HUES6 (cell line): Measurements from ENCODE around the gene PARP1.

ENCODE experiments used
- H3K27ac ChIP-seq: 2 replicates; pipeline ENCODE4 v1.7.0; 2013; ENCODE audit warnings: low read depth, mild to moderate bottlenecking, low read length, inconsistent platforms
- H3K27me3 ChIP-seq: 2 replicates; pipeline ENCODE4 v1.6.1; 2013; ENCODE audit warnings: low read length; ENCODE audit not compliant: control insufficient read depth, insufficient read depth
- H3K36me3 ChIP-seq: 2 replicates; pipeline ENCODE4 v1.6.1; 2013; ENCODE audit warnings: low read length; ENCODE audit not compliant: control insufficient read depth, insufficient read depth
- H3K4me1 ChIP-seq: 2 replicates; pipeline ENCODE4 v1.6.1; 2013; ENCODE audit warnings: low read length; ENCODE audit not compliant: control insufficient read depth, insufficient read depth
- H3K4me3 ChIP-seq: 2 replicates; pipeline ENCODE4 v1.5.1; 2013; ENCODE audit warnings: low read depth, low read length
- H3K9ac ChIP-seq: one replicate; pipeline ENCODE4 v1.6.1; 2013; ENCODE audit warnings: mild to moderate bottlenecking, low read length
- H3K9me3 ChIP-seq: 2 replicates; pipeline ENCODE4 v1.6.1; 2013; ENCODE audit warnings: low read depth, low read length; ENCODE audit not compliant: control insufficient read depth, insufficient read depth

The PARP1 gene

DNA sequence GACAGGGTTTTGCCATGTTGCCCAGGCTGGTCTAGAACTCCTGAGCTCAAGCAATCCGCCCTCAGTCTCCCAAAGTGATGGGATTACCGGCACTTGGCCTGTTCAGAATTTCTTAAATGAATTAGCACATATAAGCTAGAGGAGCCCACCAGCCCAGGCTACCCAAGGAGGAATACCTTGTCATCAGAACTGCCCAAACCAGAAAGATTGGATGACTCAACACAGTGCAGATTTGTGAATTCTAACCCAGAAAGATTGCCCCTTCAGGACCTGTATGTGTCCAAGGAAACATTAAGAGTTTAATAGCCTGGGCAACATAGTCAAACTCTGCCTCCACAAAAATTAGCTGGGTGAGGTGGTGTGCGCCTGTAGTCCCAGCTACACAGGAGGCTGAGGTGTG lies 84.9 kb downstream of the PARP1 start:
- no peak overlapping the region for H3K27ac ChIP-seq
- H3K9ac ChIP-seq, result no peak overlapping the region
- no peak overlapping the region for H3K4me3 ChIP-seq
- no peaks in the 10 kb centered on the region for H3K4me1 ChIP-seq
- H3K27me3 ChIP-seq, result no peaks in the 10 kb centered on the region
- no peaks in the 10 kb centered on the region for H3K9me3 ChIP-seq
- H3K36me3 ChIP-seq, result no peaks in the 10 kb centered on the region

DNA sequence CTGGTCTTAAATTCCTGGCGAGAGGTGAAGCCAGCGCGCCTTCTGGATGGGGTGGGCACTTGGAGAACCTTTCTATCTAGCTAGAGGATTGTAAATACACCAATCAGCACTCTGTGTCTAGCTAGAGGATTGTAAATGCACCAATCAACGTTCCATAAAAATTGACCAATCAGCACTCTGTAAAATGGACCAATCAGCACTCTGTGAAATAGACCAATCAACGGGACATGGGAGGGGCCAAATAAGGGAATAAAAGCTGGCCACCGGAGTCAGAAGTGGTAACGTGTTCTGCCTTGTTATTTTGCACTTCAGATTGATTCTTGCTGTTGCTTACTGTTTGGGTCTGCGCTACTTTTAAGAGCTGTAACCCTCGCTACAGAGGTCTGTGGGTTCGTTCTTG lies 87.0 kb downstream of the PARP1 start:
- Histone ChIP-seq H3K27me3 (no peaks in the 10 kb centered on the region), H3K36me3 (no peaks in the 10 kb centered on the region), H3K9ac (no peak overlapping the region), H3K4me1 (no peaks in the 10 kb centered on the region), H3K4me3 (no peak overlapping the region), H3K9me3 (no peaks in the 10 kb centered on the region), H3K27ac (no peak overlapping the region)

DNA sequence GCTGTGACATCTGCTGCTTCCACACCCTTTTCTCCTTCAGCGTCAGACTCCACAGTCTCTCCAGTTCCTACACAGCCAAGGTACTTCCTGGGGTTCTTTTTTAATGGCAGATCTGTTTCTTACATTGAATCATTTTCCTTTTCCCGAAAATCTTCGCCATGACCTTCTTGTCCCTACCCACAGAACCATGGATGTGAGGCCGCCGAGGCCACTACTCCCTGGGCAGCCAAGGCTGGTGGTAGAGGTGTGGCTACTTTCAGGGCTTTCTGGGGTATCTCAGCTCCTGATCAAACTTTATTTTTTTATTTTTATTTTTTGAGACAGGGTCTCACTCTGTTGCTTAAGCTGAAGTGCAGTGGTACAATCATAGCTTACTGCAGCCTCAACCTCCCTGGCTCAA lies 89.4 kb downstream of the PARP1 start:
- no peaks in the 10 kb centered on the region for H3K27me3 ChIP-seq
- H3K9ac ChIP-seq, result no peak overlapping the region
- no peaks in the 10 kb centered on the region for H3K36me3 ChIP-seq
- no peak overlapping the region for H3K4me3 ChIP-seq
- H3K4me1 ChIP-seq, result no peaks in the 10 kb centered on the region
- no peaks in the 10 kb centered on the region for H3K9me3 ChIP-seq
- H3K27ac ChIP-seq, result no peak overlapping the region

DNA sequence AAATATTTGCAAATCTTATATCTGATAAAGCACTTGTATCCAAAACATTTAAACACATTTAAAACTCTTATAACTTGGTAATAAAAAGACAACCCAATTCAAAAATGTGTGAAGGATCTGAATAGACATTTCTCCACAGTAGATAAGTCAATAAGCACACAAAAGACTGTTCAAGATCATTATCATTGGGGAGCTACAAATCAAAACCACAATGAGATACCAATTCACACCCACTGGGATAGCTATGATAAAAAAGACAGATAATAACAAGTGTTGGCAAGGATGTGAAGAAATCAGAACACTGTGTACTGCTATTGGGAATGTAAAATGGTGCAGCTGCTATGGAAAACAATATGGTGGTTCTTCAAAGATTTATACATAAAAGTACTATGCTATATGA lies 93.8 kb downstream of the PARP1 start:
- H3K36me3 ChIP-seq, result no peaks in the 10 kb centered on the region
- H3K4me3 ChIP-seq, result no peak overlapping the region
- H3K9me3 ChIP-seq, result no peaks in the 10 kb centered on the region
- H3K27me3 ChIP-seq, result peaks cover 16% of the 10 kb centered on the region; the same call in 1 of the 2 replicates
- H3K9ac ChIP-seq, result no peak overlapping the region
- peaks cover 11% of the 10 kb centered on the region; the same call in 1 of the 2 replicates for H3K4me1 ChIP-seq
- H3K27ac ChIP-seq, result no peak overlapping the region

DNA sequence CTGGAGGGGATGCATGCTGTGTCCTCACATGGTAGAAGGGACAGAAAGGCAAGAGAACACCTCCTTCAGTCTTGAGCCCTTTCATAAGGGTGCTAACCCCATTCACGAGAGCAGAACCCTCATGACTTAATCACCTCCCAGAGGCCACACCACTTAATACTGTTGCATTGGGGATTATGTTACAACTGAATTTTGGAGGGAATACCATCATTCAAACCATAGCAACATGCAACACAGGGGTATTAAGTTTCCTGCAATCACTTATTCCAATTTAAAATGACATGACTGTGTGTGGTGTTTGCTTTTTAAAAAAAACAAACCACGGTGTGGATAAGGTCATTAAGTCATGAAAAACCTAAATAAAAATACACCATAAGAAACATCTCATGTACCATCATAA lies 95.8 kb downstream of the PARP1 start:
- Histone ChIP-seq H3K4me1 (peaks cover 18% of the 10 kb centered on the region; the same call in 1 of the 2 replicates), H3K36me3 (no peaks in the 10 kb centered on the region), H3K27ac (no peak overlapping the region), H3K9ac (no peak overlapping the region), H3K9me3 (no peaks in the 10 kb centered on the region), H3K27me3 (peaks cover 16% of the 10 kb centered on the region; the same call in 1 of the 2 replicates), H3K4me3 (no peak overlapping the region)

DNA sequence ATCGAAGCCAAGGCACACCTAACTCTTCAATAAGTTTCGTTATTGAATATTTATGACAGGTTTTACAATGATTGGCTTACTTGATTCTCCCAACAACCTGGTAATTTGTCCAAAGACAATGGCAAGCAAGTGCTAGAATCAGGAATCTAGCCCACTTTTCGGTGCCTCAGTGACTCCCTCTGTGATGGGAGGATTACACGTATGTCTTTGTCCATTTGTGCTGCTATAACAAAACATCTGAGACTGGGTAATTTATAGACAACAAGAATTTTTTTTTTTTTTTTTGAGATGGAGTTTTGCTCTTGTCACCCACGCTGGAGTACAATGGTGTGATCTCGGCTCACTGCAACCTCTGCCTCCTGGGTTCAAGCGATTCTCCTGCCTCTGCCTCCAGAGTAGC lies 96.5 kb downstream of the PARP1 start:
- Histone ChIP-seq H3K4me1 (peaks cover 18% of the 10 kb centered on the region; the same call in 1 of the 2 replicates), H3K27me3 (peaks cover 16% of the 10 kb centered on the region; the same call in 1 of the 2 replicates), H3K9me3 (no peaks in the 10 kb centered on the region), H3K36me3 (no peaks in the 10 kb centered on the region), H3K4me3 (no peak overlapping the region), H3K9ac (no peak overlapping the region), H3K27ac (no peak overlapping the region)
